Effector memory CD8-positive, alpha-beta T cell (primary cell): Measurements from ENCODE around the gene NMUR2.

Experiments used
- ATAC-seq: fragments of 150-1000 bp; cut with Tn5 transposase; replicated peaks from 2 replicates; pipeline ENCODE4 v1.10.0; 2021; ENCODE audit warnings: mild to moderate bottlenecking, moderate library complexity
- DNase-seq, 3 experiments: peaks; one replicate each; pipeline ENCODE4 v3.0.0; 2021
- H3K27ac Mint-ChIP-seq, 2 donors: one replicate each; pipeline ENCODE4 v1.8.0; 2022; ENCODE audit warnings: mild to moderate bottlenecking in 2 of 2, mixed read lengths in 2 of 2, moderate library complexity in 2 of 2
- H3K27me3 Mint-ChIP-seq, 2 donors: one replicate each; pipeline ENCODE4 v1.8.0; 2022; ENCODE audit warnings: mixed read lengths in 2 of 2
- H3K36me3 Mint-ChIP-seq: one replicate; pipeline ENCODE4 v1.8.0; 2022; ENCODE audit warnings: mild to moderate bottlenecking, moderate library complexity, mixed read lengths; ENCODE audit not compliant: insufficient read depth
- H3K4me1 Mint-ChIP-seq, 2 donors: one replicate each; pipeline ENCODE4 v1.8.0; 2022; ENCODE audit warnings: low read depth in 2 of 2, mixed read lengths in 2 of 2
- H3K4me3 Mint-ChIP-seq, 2 donors: one replicate each; pipeline ENCODE4 v1.8.0; 2022; ENCODE audit warnings: mild to moderate bottlenecking in 2 of 2, mixed read lengths in 2 of 2, moderate library complexity in 2 of 2
- H3K9me3 Mint-ChIP-seq, 2 donors: one replicate each; pipeline ENCODE4 v1.8.0; 2022; ENCODE audit warnings: mixed read lengths in 2 of 2
- total RNA-seq, 9 experiments: gene quantifications; one replicate each; lab custom pipeline; 2026; lab: John Stamatoyannopoulos, UW

Gene NMUR2, protein sequence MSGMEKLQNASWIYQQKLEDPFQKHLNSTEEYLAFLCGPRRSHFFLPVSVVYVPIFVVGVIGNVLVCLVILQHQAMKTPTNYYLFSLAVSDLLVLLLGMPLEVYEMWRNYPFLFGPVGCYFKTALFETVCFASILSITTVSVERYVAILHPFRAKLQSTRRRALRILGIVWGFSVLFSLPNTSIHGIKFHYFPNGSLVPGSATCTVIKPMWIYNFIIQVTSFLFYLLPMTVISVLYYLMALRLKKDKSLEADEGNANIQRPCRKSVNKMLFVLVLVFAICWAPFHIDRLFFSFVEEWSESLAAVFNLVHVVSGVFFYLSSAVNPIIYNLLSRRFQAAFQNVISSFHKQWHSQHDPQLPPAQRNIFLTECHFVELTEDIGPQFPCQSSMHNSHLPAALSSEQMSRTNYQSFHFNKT
- 0 to 0.12 (median 0) reads per million in 9 experiments for total RNA-seq

- Mint-ChIP-seq H3K27me3 (peaks cover 0 to 17% of the 10 kb centered on the region in 2 donors), H3K4me3 (no peak within 1 kb of the TSS), H3K4me1 (peaks cover 0 to 2% of the 10 kb centered on the region in 2 donors), H3K9me3 (no peaks in the 10 kb centered on the region), H3K27ac (no peak within 1 kb of the TSS), H3K36me3 (no peaks in the 10 kb centered on the region)
- no peak for DNase-seq
- ATAC-seq: no peak
These were observed at the start of gene NMUR2 for GRCh38 chr5:152405145-152405544. NMUR2 (minus strand) TSS chr5:152405279; CDS start chr5:152405113, 166 bp downstream.

DNA sequence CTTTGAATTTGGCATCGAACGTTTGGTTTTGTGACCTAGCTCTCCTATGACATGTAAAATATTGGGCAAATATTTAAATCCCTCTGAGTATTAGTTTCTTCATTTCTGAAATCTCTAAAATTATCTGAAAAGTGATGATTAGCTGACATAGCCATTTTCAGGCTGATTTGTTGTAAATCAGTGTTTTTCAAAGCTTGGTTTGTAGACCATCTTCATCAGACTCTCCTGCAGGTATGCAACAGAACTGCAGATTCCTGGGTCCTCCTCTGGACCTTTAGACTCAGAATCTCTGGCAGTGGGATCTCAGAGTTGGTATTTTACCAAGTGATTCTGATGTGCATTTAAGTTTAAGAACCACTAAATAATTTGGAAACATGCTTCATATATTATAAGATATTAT lies 38.9 kb upstream of the NMUR2 start:
- Mint-ChIP-seq H3K4me1 (no peaks in the 10 kb centered on the region), H3K4me3 (no peak overlapping the region), H3K27me3 (peaks cover 6 to 21% of the 10 kb centered on the region in 2 donors), H3K36me3 (no peaks in the 10 kb centered on the region), H3K27ac (no peak overlapping the region), H3K9me3 (no peaks in the 10 kb centered on the region)
- ATAC-seq: no peak
- DNase-seq: no peak

DNA sequence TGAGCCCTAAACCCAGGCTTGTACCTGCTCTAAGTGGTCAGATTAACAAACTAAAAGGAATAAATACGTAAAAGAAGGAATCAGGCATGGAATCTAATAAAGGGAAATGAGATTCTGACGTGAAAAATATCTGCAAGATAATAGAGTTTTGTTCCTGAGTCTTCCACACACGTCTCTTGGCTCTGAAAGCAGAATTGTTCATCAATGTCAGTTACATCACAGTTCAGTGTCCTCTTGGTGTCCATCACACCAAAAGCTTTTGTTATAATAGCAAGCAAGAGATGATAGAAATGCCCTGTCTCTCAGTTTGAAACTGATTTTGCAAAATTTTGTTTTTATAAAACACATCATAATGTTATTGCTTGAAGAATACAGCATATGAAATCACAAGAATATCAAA lies 34.7 kb upstream of the NMUR2 start:
- ATAC-seq: no peak
- Mint-ChIP-seq H3K27me3 (peaks cover 0 to 21% of the 10 kb centered on the region in 2 donors), H3K9me3 (no peaks in the 10 kb centered on the region), H3K27ac (no peak overlapping the region), H3K4me3 (no peak overlapping the region), H3K4me1 (no peaks in the 10 kb centered on the region), H3K36me3 (no peaks in the 10 kb centered on the region)
- no peak for DNase-seq

DNA sequence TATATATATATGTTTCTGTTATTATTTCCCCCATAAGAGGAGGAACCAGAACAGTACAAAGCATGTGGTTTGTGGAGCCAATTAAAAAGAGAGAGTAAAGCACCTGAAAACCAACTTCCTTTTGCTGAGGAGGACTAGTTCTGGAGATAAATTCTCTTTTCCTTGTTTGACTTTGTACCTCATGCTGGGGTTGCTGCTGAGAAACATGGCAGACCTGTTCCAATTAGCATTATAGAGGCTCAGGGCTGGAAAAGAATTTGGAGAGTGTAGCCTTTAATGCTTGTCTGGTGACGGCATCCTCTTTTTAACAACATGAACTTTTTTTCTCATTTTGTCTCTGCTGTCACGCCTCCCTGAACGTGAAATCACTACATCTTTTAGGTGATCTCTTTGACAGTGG lies 32.8 kb upstream of the NMUR2 start:
- H3K27me3 Mint-ChIP-seq: peaks cover 0 to 12% of the 10 kb centered on the region in 2 donors
- H3K9me3 Mint-ChIP-seq: no peaks in the 10 kb centered on the region
- no peaks in the 10 kb centered on the region for H3K36me3 Mint-ChIP-seq
- H3K4me1 Mint-ChIP-seq: no peaks in the 10 kb centered on the region
- no peak for ATAC-seq
- no peak overlapping the region for H3K4me3 Mint-ChIP-seq
- H3K27ac Mint-ChIP-seq: no peak overlapping the region
- no peak for DNase-seq

DNA sequence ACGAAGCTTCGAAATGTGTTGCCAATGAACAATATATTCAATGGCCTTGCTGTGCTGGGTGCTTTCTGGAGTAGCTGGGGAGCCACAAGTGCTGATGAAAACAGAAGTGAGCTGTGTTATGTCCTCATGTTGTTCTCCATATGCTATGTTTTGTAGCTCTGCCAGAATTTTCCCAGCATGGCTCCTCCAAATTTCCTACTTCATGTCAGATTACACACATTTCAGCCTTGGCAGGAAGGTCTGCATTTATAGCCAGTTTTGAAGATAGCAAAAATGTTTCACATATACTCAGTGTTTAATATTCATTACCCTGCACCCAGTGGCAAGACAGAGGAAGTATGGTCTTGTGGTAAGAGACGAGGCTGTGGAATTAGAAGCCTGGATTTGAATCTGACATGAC lies 22.6 kb upstream of the NMUR2 start:
- H3K27me3 Mint-ChIP-seq: peaks cover 0 to 10% of the 10 kb centered on the region in 2 donors

GRCh38 chr5:152425083-152425482 lies 20.0 kb upstream of the NMUR2 start:
- Mint-ChIP-seq H3K4me1 (no peaks in the 10 kb centered on the region), H3K27ac (no peak overlapping the region), H3K9me3 (no peaks in the 10 kb centered on the region), H3K36me3 (no peaks in the 10 kb centered on the region), H3K4me3 (no peak overlapping the region), H3K27me3 (peaks cover 0 to 10% of the 10 kb centered on the region in 2 donors)
- ATAC-seq (no peak), DNase-seq (no peak)

More for the DNA sequence above, 22.6 kb upstream of the NMUR2 start:
- H3K36me3 Mint-ChIP-seq: no peaks in the 10 kb centered on the region
- DNase-seq (no peak), ATAC-seq (no peak)
- H3K27ac Mint-ChIP-seq: no peak overlapping the region
- H3K4me1 Mint-ChIP-seq: no peaks in the 10 kb centered on the region
- H3K4me3 Mint-ChIP-seq: no peak overlapping the region
- H3K9me3 Mint-ChIP-seq: no peaks in the 10 kb centered on the region

DNA sequence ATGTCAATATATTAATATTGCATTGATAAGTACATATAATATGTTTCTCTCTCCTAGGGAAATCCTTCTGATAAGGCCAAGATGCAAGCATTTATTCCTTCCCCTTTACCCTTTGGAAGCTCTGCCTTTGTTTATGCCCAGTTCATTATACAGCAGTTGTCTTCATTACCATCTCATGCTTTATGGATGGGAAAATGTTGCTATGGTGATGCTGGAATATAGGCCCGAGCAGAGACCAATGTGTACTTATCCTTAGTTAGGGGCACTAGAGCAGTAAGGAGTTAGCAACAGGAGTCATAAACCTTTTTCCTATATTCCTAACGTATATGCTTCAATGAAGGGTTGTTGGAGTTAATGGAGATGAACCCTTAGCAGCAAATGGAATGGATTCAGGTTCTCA lies 19.4 kb upstream of the NMUR2 start:
- Mint-ChIP-seq H3K27me3 (peaks cover 0 to 10% of the 10 kb centered on the region in 2 donors), H3K9me3 (no peaks in the 10 kb centered on the region), H3K4me1 (no peaks in the 10 kb centered on the region), H3K27ac (no peak overlapping the region), H3K36me3 (no peaks in the 10 kb centered on the region), H3K4me3 (no peak overlapping the region)
- DNase-seq: no peak
- no peak for ATAC-seq

GRCh38 chr5:152422081-152422480 lies 17.0 kb upstream of the NMUR2 start:
- H3K4me1 Mint-ChIP-seq: no peaks in the 10 kb centered on the region
- H3K36me3 Mint-ChIP-seq: no peaks in the 10 kb centered on the region
- H3K27me3 Mint-ChIP-seq: peaks cover 0 to 6% of the 10 kb centered on the region in 2 donors
- DNase-seq: no peak
- H3K9me3 Mint-ChIP-seq: no peaks in the 10 kb centered on the region
- no peak for ATAC-seq
- H3K4me3 Mint-ChIP-seq: no peak overlapping the region
- no peak overlapping the region for H3K27ac Mint-ChIP-seq

GRCh38 chr5:152412129-152412528 lies 7.0 kb upstream of the NMUR2 start:
- Mint-ChIP-seq H3K36me3 (no peaks in the 10 kb centered on the region), H3K27ac (no peak overlapping the region), H3K4me3 (no peak overlapping the region), H3K4me1 (no peaks in the 10 kb centered on the region), H3K9me3 (no peaks in the 10 kb centered on the region), H3K27me3 (peaks cover 9 to 20% of the 10 kb centered on the region in 2 donors)
- no peak for DNase-seq
- no peak for ATAC-seq

GRCh38 chr5:152406082-152406481 lies 1.0 kb upstream of the NMUR2 start:
- H3K4me3 Mint-ChIP-seq: no peak overlapping the region
- no peaks in the 10 kb centered on the region for H3K9me3 Mint-ChIP-seq
- H3K27me3 Mint-ChIP-seq: peaks cover 0 to 22% of the 10 kb centered on the region in 2 donors
- no peak for DNase-seq
- no peak overlapping the region for H3K27ac Mint-ChIP-seq
- no peaks in the 10 kb centered on the region for H3K36me3 Mint-ChIP-seq
- no peak for ATAC-seq
- peaks cover 0 to 2% of the 10 kb centered on the region in 2 donors for H3K4me1 Mint-ChIP-seq

DNA sequence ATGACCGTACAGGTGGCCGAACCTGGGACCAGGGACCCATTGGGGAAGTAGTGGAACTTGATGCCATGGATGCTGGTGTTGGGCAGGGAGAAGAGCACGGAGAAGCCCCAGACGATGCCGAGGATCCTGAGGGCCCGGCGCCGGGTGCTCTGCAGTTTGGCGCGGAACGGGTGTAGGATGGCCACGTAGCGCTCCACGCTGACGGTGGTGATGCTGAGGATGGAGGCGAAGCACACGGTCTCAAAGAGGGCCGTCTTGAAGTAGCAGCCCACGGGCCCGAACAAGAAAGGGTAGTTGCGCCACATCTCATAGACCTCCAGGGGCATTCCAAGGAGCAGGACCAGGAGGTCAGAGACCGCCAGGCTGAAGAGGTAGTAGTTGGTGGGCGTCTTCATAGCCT lies 585 bp downstream of the NMUR2 start:
- Mint-ChIP-seq H3K9me3 (no peaks in the 10 kb centered on the region), H3K36me3 (no peaks in the 10 kb centered on the region), H3K27me3 (peaks cover 0 to 17% of the 10 kb centered on the region in 2 donors), H3K27ac (no peak overlapping the region), H3K4me1 (peaks cover 0 to 2% of the 10 kb centered on the region in 2 donors), H3K4me3 (no peak overlapping the region)
- ATAC-seq (no peak), DNase-seq (no peak)

GRCh38 chr5:152403046-152403445 lies 2.0 kb downstream of the NMUR2 start:
- Mint-ChIP-seq H3K36me3 (no peaks in the 10 kb centered on the region), H3K9me3 (no peaks in the 10 kb centered on the region), H3K4me3 (no peak overlapping the region), H3K27ac (no peak overlapping the region), H3K4me1 (peaks cover 0 to 2% of the 10 kb centered on the region in 2 donors), H3K27me3 (peaks cover under 1 to 17% of the 10 kb centered on the region in 2 donors)
- ATAC-seq (no peak), DNase-seq (no peak)

- Mint-ChIP-seq H3K4me3 (no peak overlapping the region), H3K36me3 (no peaks in the 10 kb centered on the region), H3K27ac (no peak overlapping the region), H3K27me3 (peaks cover 4 to 17% of the 10 kb centered on the region in 2 donors), H3K9me3 (no peaks in the 10 kb centered on the region), H3K4me1 (peaks cover 0 to 2% of the 10 kb centered on the region in 2 donors)
- ATAC-seq: no peak
- no peak for DNase-seq
These were observed 4.2 kb downstream of the NMUR2 start for GRCh38 chr5:152400846-152401245.

DNA sequence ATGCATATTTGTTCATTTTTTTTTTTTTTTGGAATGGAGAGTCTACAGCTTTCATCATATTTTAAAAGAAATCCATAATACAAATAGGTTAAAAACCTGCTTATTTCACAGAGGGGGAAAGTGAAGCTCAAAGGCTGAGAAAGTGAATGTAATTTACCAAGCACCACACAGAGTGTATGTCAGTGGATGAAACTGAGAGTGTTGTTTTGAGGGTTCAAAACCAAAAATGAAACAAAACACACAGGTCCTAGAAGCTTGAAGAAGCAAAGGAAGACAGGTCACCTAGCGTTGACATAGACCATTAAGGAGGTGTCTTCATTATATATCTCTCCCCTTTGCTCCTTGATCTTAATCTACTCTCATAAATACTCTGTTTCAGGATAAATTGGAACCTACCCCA lies 7.5 kb downstream of the NMUR2 start:
- Mint-ChIP-seq H3K9me3 (no peaks in the 10 kb centered on the region), H3K4me3 (no peak overlapping the region), H3K27ac (no peak overlapping the region), H3K27me3 (peaks cover 4 to 8% of the 10 kb centered on the region in 2 donors), H3K36me3 (no peaks in the 10 kb centered on the region), H3K4me1 (no peaks in the 10 kb centered on the region)
- no peak for DNase-seq
- ATAC-seq: no peak
